HepG2 (cell line): ENCODE measurements around the gene PHKG2. TPM values are rescaled to one million over a fixed set of nuclear protein-coding genes. Genes with fewer than 3 reads are reported as not detected.

Experiments
- CCAR2 ChIP-seq: fragments of 200-400 bp; formaldehyde crosslinking; optimal IDR thresholded peaks from 2 replicates; pipeline ENCODE3; 2018; ENCODE audit warnings: low read depth, mild to moderate bottlenecking, low read length, moderate library complexity
- ELF4 ChIP-seq: sonication (generic); formaldehyde crosslinking; IDR thresholded peaks from 2 replicates; pipeline ENCODE4 v1.5.0; 2020; ENCODE audit warnings: missing genetic modification reagents, mild to moderate bottlenecking, moderate library complexity, borderline replicate concordance
- ETV5 ChIP-seq: IDR thresholded peaks from 2 replicates; pipeline ENCODE4 v1.6.1; 2018; ENCODE audit warnings: missing biosample characterization, missing genetic modification reagents, inconsistent platforms, borderline replicate concordance
- HIVEP1 ChIP-seq: sonication (generic); formaldehyde crosslinking; IDR thresholded peaks from 2 replicates; pipeline ENCODE4 v1.4.0; 2020; ENCODE audit warnings: mild to moderate bottlenecking, missing genetic modification reagents
- HNRNPUL1 ChIP-seq: fragments of 200-400 bp; formaldehyde crosslinking; IDR thresholded peaks from 2 replicates; pipeline ENCODE4 v1.6.1; 2017; ENCODE audit warnings: low read depth, mild to moderate bottlenecking, low read length, moderate library complexity
- IRF9 ChIP-seq: sonication (generic); formaldehyde crosslinking; IDR thresholded peaks from 2 replicates; pipeline ENCODE4 v1.8.0; 2022; ENCODE audit warnings: missing genetic modification reagents, mild to moderate bottlenecking, borderline replicate concordance
- KAT8 ChIP-seq: IDR thresholded peaks from 2 replicates; pipeline ENCODE4 v1.6.1; 2016; ENCODE audit warnings: missing genetic modification reagents, missing compliant biosample characterization
- KLF16 ChIP-seq, 2 experiments: sonication (generic) in 1 of 2; formaldehyde crosslinking in 1 of 2; IDR thresholded peaks; 2 replicates each; pipeline versions ENCODE4 v1.6.1 to v1.8.0; 2016 to 2023; ENCODE audit warnings: missing genetic modification reagents in 2 of 2, missing compliant biosample characterization in 1 of 2
- MAFK ChIP-seq, 2 experiments: IDR thresholded peaks in 1 of 2; conservative IDR thresholded peaks in 1 of 2; 2 replicates each; pipeline ENCODE4 v1.6.1; 2011; ENCODE audit warnings: improper control_type of control experiment in 2 of 2, low read length in 2 of 2
- MBNL3 ChIP-seq: fragments of 250-450 bp; sonication (Bioruptor Pico); conservative IDR thresholded peaks from 2 replicates; pipeline ENCODE4 v1.8.0; 2022; ENCODE audit warnings: mild to moderate bottlenecking, inconsistent platforms
- NAIF1 ChIP-seq: sonication (generic); formaldehyde crosslinking; IDR thresholded peaks from 2 replicates; pipeline ENCODE4 v1.5.0; 2020; ENCODE audit warnings: mild to moderate bottlenecking, missing genetic modification reagents, borderline replicate concordance
- NFE2L1 ChIP-seq: sonication (generic); formaldehyde crosslinking; IDR thresholded peaks from 2 replicates; pipeline ENCODE4 v1.4.0; 2020; ENCODE audit warnings: missing genetic modification reagents, mild to moderate bottlenecking, borderline replicate concordance
- NFIB ChIP-seq: sonication (generic); formaldehyde crosslinking; IDR thresholded peaks from 2 replicates; pipeline ENCODE4 v1.9.0; 2021; ENCODE audit warnings: missing genetic modification reagents, mild to moderate bottlenecking, borderline replicate concordance
- PAF1 ChIP-seq: IDR thresholded peaks from 2 replicates; pipeline ENCODE4 v1.6.1; 2016; ENCODE audit warnings: missing genetic modification reagents, missing compliant biosample characterization
- PAX8 ChIP-seq: sonication (generic); formaldehyde crosslinking; IDR thresholded peaks from 2 replicates; pipeline ENCODE4 v1.8.0; 2022; ENCODE audit warnings: mild to moderate bottlenecking, missing genetic modification reagents, borderline replicate concordance
- PREB ChIP-seq: sonication (generic); formaldehyde crosslinking; IDR thresholded peaks from 2 replicates; pipeline ENCODE4 v1.4.0; 2020; ENCODE audit warnings: missing genetic modification reagents
- THAP11 ChIP-seq: IDR thresholded peaks from 2 replicates; pipeline ENCODE4 v1.6.1; 2016; ENCODE audit warnings: missing biosample characterization, missing genetic modification reagents
- ZBTB39 ChIP-seq: sonication (generic); formaldehyde crosslinking; IDR thresholded peaks from 2 replicates; pipeline ENCODE4 v1.5.0; 2020; ENCODE audit warnings: missing genetic modification reagents
- ZNF230 ChIP-seq: sonication (generic); formaldehyde crosslinking; IDR thresholded peaks from 2 replicates; pipeline ENCODE4 v1.4.0; 2020; ENCODE audit warnings: mild to moderate bottlenecking, missing genetic modification reagents
- ZNF329 ChIP-seq: sonication (generic); formaldehyde crosslinking; IDR thresholded peaks from 2 replicates; pipeline ENCODE4 v1.9.0; 2021; ENCODE audit warnings: low read depth, mild to moderate bottlenecking, missing genetic modification reagents
- ZNF557 ChIP-seq: sonication (generic); formaldehyde crosslinking; IDR thresholded peaks from 2 replicates; pipeline ENCODE4 v1.4.0; 2020; ENCODE audit warnings: missing genetic modification reagents
- ZNF558 ChIP-seq: sonication (generic); formaldehyde crosslinking; IDR thresholded peaks from 2 replicates; pipeline ENCODE4 v1.9.0; 2022; ENCODE audit warnings: mild to moderate bottlenecking, missing genetic modification reagents, borderline replicate concordance
- ZNF766 ChIP-seq: sonication (generic); formaldehyde crosslinking; IDR thresholded peaks from 2 replicates; pipeline ENCODE4 v1.5.0; 2020; ENCODE audit warnings: missing genetic modification reagents, borderline replicate concordance
- polyA plus RNA-seq, 8 experiments: library from polyadenylated mRNA; depleted of rRNA in 3 of 8; stranded (reverse) in 7 of 8; unstranded in 1 of 8; fragments of >200 nt; fragmentation: Illumina TruSeq in 4 of 8; extraction: Trizol in 4 of 8; gene quantifications; 2 replicates each; pipeline versions ENCODE4 v1.2.1 to v1.2.3, GENCODE V29; 2011 to 2016; ENCODE audit warnings: low read depth in 4 of 8, missing spikeins in 1 of 8, mixed read lengths in 1 of 8; ENCODE audit not compliant: insufficient read depth in 1 of 8
- total RNA-seq, 5 experiments: library from RNA; depleted of rRNA; stranded (reverse); fragments of >200 nt; fragmentation: Illumina TruSeq; extraction: Trizol; gene quantifications; 2 replicates each; pipeline ENCODE4 v1.2.3, GENCODE V29; 2016; ENCODE audit warnings: low read depth in 1 of 5
- TF ChIP-seq, protein P1 (sequence below): IDR thresholded peaks from 2 replicates; pipeline ENCODE4 v1.6.1; 2016; ENCODE audit warnings: missing genetic modification reagents, missing compliant biosample characterization

The PHKG2 gene
- total and polyA plus RNA-seq, 2 of the 13 experiments (the other 11 are each of a cell fraction or from before 2014, with no cell fraction given) = 37.4 to 42.1 TPM

DNA sequence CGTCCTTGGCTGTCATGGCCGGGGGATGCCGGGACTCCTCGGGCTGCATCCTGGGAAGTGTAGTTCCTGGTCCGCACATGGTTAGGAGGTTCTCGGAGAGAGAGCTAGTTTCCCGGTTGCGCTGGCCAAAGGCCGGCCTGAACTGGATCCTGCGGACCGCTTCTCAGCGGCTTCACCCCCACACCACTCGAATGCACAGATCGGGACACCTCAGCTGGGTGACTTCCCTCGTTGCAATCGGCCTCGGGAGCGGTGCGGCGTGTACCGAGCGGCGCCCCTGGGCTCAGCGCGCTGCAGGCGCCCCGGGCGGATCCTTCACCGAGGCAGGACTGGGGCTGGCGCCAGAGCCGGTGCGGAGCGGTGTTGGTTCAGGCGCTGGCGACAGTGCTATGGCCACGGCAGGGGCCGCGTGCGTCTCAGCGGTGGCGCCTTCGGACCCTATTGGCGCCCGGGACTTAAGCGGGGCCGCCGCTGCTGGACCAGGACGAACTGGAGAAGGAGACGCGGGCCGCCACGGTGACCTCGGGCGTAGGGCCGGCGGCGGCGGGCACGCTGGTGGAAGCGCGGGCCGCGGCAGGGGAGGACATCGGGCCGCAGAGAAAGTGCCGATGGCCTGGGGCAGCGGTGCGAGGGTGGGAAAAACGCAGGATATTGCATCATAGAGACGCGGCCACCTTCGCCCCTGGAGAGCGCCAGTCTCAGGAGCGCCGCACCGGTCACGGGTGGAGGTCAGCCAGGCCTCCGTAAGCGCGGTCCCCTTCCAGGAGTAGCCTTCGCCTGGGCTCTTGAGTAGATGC is 27.4 kb downstream of the PHKG2 start (continued):
- TF ChIP-seq HNRNPUL1 = 0 out of 2 replicates have a peak, but pooled peaks have one; percentile 53
- TF ChIP-seq PREB = no peak; the same call in 1 of the 2 replicates
- no peak for TF ChIP-seq NFIB (CRISPR knock-in tag)
- peak; percentile 79 for TF ChIP-seq ZNF230 (CRISPR knock-in tag)
- peak; percentile 62 for TF ChIP-seq ETV5 (CRISPR knock-in tag)
- TF ChIP-seq ZNF557 (CRISPR knock-in tag) = no peak; the same call in 1 of the 2 replicates
- peak; percentile 98 for TF ChIP-seq THAP11 (CRISPR knock-in tag)
- TF ChIP-seq KAT8 (CRISPR knock-in tag) = peak; percentile 54; the same call in 1 of the 2 replicates
- TF ChIP-seq CCAR2 = no peak
- TF ChIP-seq ZNF766 (CRISPR knock-in tag) = peak; percentile 77; the same call in 1 of the 2 replicates
- peak; percentile 39; the same call in 1 of the 2 replicates for TF ChIP-seq ZNF329 (CRISPR knock-in tag)
- TF ChIP-seq MAFK (conservative IDR thresholded peaks at IDR 0.05 in 1 of 2, IDR thresholded peaks at IDR 0.05 in 1 of 2; ENCODE audit: low read length in 2 of 2) = no peak
- peak; percentile 88 for TF ChIP-seq IRF9
- TF ChIP-seq, protein P1, sequence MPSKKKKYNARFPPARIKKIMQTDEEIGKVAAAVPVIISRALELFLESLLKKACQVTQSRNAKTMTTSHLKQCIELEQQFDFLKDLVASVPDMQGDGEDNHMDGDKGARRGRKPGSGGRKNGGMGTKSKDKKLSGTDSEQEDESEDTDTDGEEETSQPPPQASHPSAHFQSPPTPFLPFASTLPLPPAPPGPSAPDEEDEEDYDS (CRISPR knock-in tag) = peak; percentile 68; the same call in 1 of the 2 replicates
- TF ChIP-seq NAIF1 (CRISPR knock-in tag) = no peak; the same call in 1 of the 2 replicates
- peak; percentile 93 for TF ChIP-seq ZBTB39 (CRISPR knock-in tag)
- 0 out of 2 replicates have a peak, but pooled peaks have one; percentile 30 for TF ChIP-seq ELF4 (CRISPR knock-in tag)
- peak; percentile 22; the same call in 1 of the 2 replicates for TF ChIP-seq NFE2L1 (CRISPR knock-in tag)
- TF ChIP-seq MBNL3 (CRISPR knock-in tag) = no peak
- peak; percentile 76; the same call in 1 of the 2 replicates for TF ChIP-seq PAX8 (CRISPR knock-in tag)
- peak; percentile 17; the same call in 1 of the 2 replicates for TF ChIP-seq ZNF558
- peak; percentile 76 to 94; a peak in 2 of 4 replicates for TF ChIP-seq KLF16 (CRISPR knock-in tag; IDR thresholded peaks at IDR 0.05)
- TF ChIP-seq PAF1 = no peak; the same call in 1 of the 2 replicates
- peak; percentile 65; the same call in 1 of the 2 replicates for TF ChIP-seq HIVEP1 (CRISPR knock-in tag)
